K562 (cell line): ENCODE results near the gene SYT7. TPM values are rescaled to one million over a fixed set of nuclear protein-coding genes. Genes with fewer than 3 reads are reported as not detected.

Source experiments
- CSDE1 ChIP-seq, 2 experiments: fragments of 450-650 bp; IDR thresholded peaks; 2 replicates each; pipeline ENCODE4 v1.6.1; 2016; ENCODE audit warnings: mild to moderate bottlenecking in 1 of 2
- EWSR1 ChIP-seq: fragments of 450-650 bp; IDR thresholded peaks from 2 replicates; pipeline ENCODE4 v1.6.1; 2018; ENCODE audit warnings: borderline replicate concordance, mild to moderate bottlenecking, low read depth, moderate library complexity; ENCODE audit not compliant: partially characterized antibody
- KLF6 ChIP-seq: fragments of 250-450 bp; sonication (Bioruptor Pico); IDR thresholded peaks from 2 replicates; pipeline ENCODE4 v1.4.0; 2020; ENCODE audit warnings: mild to moderate bottlenecking, moderate library complexity, borderline replicate concordance
- PRPF4 ChIP-seq: fragments of 200-400 bp; formaldehyde crosslinking; IDR thresholded peaks from one replicate; pipeline ENCODE4 v1.6.1; 2017; ENCODE audit warnings: low read length, low read depth, mild to moderate bottlenecking; ENCODE audit not compliant: insufficient read depth, poor library complexity, severe bottlenecking
- SMARCA5 ChIP-seq: fragments of 450-650 bp; IDR thresholded peaks from 2 replicates; pipeline ENCODE4 v1.6.1; 2016
- SMC3 ChIP-seq: conservative IDR thresholded peaks from 2 replicates; pipeline ENCODE4 v1.6.1; 2011; ENCODE audit warnings: low read depth, low read length, improper control_type of control experiment; ENCODE audit not compliant: insufficient read depth
- SP1 ChIP-seq: sonication (generic); formaldehyde crosslinking; IDR thresholded peaks from 2 replicates; pipeline ENCODE4 v1.8.1; 2022; ENCODE audit warnings: mild to moderate bottlenecking, missing genetic modification reagents
- TBP ChIP-seq: optimal IDR thresholded peaks from 2 replicates; pipeline ENCODE3; 2011; ENCODE audit warnings: low read depth, low read length, improper control_type of control experiment
- ZFP30 ChIP-seq: fragments of 250-450 bp; sonication (Bioruptor Pico); IDR thresholded peaks from 2 replicates; pipeline ENCODE4 v1.8.0; 2022; ENCODE audit warnings: moderate library complexity, mild to moderate bottlenecking, inconsistent platforms, borderline replicate concordance
- ZNF316 ChIP-seq: fragments of 450-650 bp; IDR thresholded peaks from 2 replicates; pipeline ENCODE4 v1.6.1; 2016
- polyA plus RNA-seq, 8 experiments: library from polyadenylated mRNA; depleted of rRNA in 4 of 8; stranded (reverse) in 5 of 8; unstranded in 3 of 8; fragments of >200 nt; fragmentation: Nextera tagmentation in 2 of 8; fragmentation: Illumina TruSeq in 1 of 8; extraction: Ambion mirVana in 2 of 8; extraction: Trizol in 1 of 8; gene quantifications; 2 replicates each; pipeline versions ENCODE4 v1.2.1 to v1.2.3, GENCODE V29; 2011 to 2014; ENCODE audit warnings: inconsistent platforms in 1 of 8, missing spikeins in 1 of 8
- total RNA-seq, 7 experiments: library from RNA; depleted of rRNA in 6 of 7; stranded (reverse); fragments of >200 nt in 6 of 7; fragmentation: Illumina TruSeq in 2 of 7; extraction: Trizol in 2 of 7; gene quantifications; 2 replicates each; pipeline versions ENCODE4 v1.2.1 to v1.2.3, GENCODE V29; 2011 to 2021; ENCODE audit warnings: low replicate concordance in 1 of 7
- TF ChIP-seq, protein P1 (sequence below): sonication (generic); formaldehyde crosslinking; IDR thresholded peaks from 2 replicates; pipeline ENCODE4 v1.8.0; 2022; ENCODE audit warnings: mild to moderate bottlenecking, low read depth, missing genetic modification reagents
- TF ChIP-seq, protein P2 (sequence below): fragments of 450-650 bp; IDR thresholded peaks from 2 replicates; pipeline ENCODE4 v1.6.1; 2018; ENCODE audit not compliant: partially characterized antibody
- TF ChIP-seq, protein P3 (sequence below), 2 experiments: fragments of 200-800 bp in 1 of 2; sonication (Bioruptor generic) in 1 of 2; sonication (generic) in 1 of 2; formaldehyde crosslinking in 1 of 2; IDR thresholded peaks in 1 of 2; conservative IDR thresholded peaks in 1 of 2; 2 replicates each; pipeline versions ENCODE4 v1.5.0 to v1.6.1; 2016 to 2020; ENCODE audit warnings: missing compliant biosample characterization in 1 of 2, missing genetic modification characterization in 1 of 2, missing genetic modification reagents in 1 of 2

SYT7 gene
- total and polyA plus RNA-seq, 9 of the 15 experiments (the other 6 are each of a cell fraction or from before 2014, with no cell fraction given) = 0.01 to 0.51 (median 0.16) TPM; not detected in 1

- TF ChIP-seq, protein P1, sequence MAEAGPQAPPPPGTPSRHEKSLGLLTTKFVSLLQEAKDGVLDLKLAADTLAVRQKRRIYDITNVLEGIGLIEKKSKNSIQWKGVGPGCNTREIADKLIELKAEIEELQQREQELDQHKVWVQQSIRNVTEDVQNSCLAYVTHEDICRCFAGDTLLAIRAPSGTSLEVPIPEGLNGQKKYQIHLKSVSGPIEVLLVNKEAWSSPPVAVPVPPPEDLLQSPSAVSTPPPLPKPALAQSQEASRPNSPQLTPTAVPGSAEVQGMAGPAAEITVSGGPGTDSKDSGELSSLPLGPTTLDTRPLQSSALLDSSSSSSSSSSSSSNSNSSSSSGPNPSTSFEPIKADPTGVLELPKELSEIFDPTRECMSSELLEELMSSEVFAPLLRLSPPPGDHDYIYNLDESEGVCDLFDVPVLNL (CRISPR knock-in tag) = no peak
- no peak for TF ChIP-seq ZFP30 (CRISPR knock-in tag)
- no peak for TF ChIP-seq CSDE1 (IDR thresholded peaks at IDR 0.05)
- TF ChIP-seq, protein P2, sequence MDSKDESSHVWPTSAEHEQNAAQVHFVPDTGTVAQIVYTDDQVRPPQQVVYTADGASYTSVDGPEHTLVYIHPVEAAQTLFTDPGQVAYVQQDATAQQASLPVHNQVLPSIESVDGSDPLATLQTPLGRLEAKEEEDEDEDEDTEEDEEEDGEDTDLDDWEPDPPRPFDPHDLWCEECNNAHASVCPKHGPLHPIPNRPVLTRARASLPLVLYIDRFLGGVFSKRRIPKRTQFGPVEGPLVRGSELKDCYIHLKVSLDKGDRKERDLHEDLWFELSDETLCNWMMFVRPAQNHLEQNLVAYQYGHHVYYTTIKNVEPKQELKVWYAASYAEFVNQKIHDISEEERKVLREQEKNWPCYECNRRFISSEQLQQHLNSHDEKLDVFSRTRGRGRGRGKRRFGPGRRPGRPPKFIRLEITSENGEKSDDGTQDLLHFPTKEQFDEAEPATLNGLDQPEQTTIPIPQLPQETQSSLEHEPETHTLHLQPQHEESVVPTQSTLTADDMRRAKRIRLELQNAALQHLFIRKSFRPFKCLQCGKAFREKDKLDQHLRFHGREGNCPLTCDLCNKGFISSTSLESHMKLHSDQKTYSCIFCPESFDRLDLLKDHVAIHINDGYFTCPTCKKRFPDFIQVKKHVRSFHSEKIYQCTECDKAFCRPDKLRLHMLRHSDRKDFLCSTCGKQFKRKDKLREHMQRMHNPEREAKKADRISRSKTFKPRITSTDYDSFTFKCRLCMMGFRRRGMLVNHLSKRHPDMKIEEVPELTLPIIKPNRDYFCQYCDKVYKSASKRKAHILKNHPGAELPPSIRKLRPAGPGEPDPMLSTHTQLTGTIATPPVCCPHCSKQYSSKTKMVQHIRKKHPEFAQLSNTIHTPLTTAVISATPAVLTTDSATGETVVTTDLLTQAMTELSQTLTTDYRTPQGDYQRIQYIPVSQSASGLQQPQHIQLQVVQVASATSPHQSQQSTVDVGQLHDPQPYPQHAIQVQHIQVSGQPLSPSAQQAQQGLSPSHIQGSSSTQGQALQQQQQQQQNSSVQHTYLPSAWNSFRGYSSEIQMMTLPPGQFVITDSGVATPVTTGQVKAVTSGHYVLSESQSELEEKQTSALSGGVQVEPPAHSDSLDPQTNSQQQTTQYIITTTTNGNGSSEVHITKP = no peak
- TF ChIP-seq, protein P3, sequence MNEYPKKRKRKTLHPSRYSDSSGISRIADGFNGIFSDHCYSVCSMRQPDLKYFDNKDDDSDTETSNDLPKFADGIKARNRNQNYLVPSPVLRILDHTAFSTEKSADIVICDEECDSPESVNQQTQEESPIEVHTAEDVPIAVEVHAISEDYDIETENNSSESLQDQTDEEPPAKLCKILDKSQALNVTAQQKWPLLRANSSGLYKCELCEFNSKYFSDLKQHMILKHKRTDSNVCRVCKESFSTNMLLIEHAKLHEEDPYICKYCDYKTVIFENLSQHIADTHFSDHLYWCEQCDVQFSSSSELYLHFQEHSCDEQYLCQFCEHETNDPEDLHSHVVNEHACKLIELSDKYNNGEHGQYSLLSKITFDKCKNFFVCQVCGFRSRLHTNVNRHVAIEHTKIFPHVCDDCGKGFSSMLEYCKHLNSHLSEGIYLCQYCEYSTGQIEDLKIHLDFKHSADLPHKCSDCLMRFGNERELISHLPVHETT (CRISPR knock-in tag; conservative IDR thresholded peaks at IDR 0.05 in 1 of 2, IDR thresholded peaks at IDR 0.05 in 1 of 2) = no peak
- TF ChIP-seq SMC3 = no peak
- no peak for TF ChIP-seq EWSR1
- no peak for TF ChIP-seq TBP
- no peak for TF ChIP-seq SMARCA5
- no peak for TF ChIP-seq PRPF4
- TF ChIP-seq SP1 = no peak
- no peak for TF ChIP-seq ZNF316
- TF ChIP-seq KLF6 (CRISPR knock-in tag) = no peak
Measured at GRCh38 chr11:61486779-61487178, 94.1 kb downstream of the SYT7 start (continued).
